H1 (cell line): ENCODE results near the gene SORD. TPM values are rescaled to one million over a fixed set of nuclear protein-coding genes. Genes with fewer than 3 reads are reported as not detected.
"Not testable (repeated sequence)": the region's sequence is repeated elsewhere in the genome, so short reads cannot be mapped to it uniquely, and the experiment has no call there.

ENCODE experiments used
- CTCF ChIA-PET: fragments of 300-600 bp; sonication (Branson Sonifier 250); formaldehyde crosslinking; loops from one replicate; lab custom pipeline; 2021; ENCODE audit not compliant: partially characterized antibody; lab: Charles Lee
- POLR2A ChIA-PET: fragments of 300-600 bp; sonication (Branson Sonifier 250); formaldehyde crosslinking; loops from one replicate; lab custom pipeline; 2021; ENCODE audit warnings: inconsistent platforms; ENCODE audit not compliant: partially characterized antibody; lab: Charles Lee
- DNase-seq, 2 experiments: peaks; one replicate each; pipeline versions ENCODE4 v3.0.0 to v3.0.0-alpha.2; 2010 to 2022; ENCODE audit warnings: low spot score in 2 of 2, low read depth in 1 of 2, mixed read lengths in 1 of 2
- FAIRE-seq: peaks from 2 replicates; lab custom pipeline; 2011; peaks lifted over from hg19 to GRCh38; lab: Jason Lieb, UNC
- H2AFZ ChIP-seq: 2 replicates; pipeline ENCODE4 v1.8.1; 2012; ENCODE audit warnings: low read length, inconsistent platforms
- H2AK5ac ChIP-seq: 2 replicates; pipeline ENCODE4 v1.6.1; 2013; ENCODE audit warnings: low read depth, low read length
- H2BK120ac ChIP-seq: replicated peaks from 2 replicates; pipeline ENCODE3; 2013; ENCODE audit warnings: low read depth, low read length, inconsistent platforms
- H2BK12ac ChIP-seq: 2 replicates; pipeline ENCODE4 v1.6.1; 2013; ENCODE audit warnings: low read depth, low read length
- H2BK15ac ChIP-seq: 2 replicates; pipeline ENCODE4 v1.6.1; 2013; ENCODE audit warnings: low read length
- H2BK20ac ChIP-seq: 2 replicates; pipeline ENCODE4 v1.6.1; 2013; ENCODE audit warnings: low read length
- H2BK5ac ChIP-seq: 2 replicates; pipeline ENCODE4 v1.6.1; 2013; ENCODE audit warnings: low read depth, low read length
- H3K14ac ChIP-seq: 2 replicates; pipeline ENCODE4 v1.6.1; 2013; ENCODE audit warnings: inconsistent platforms; ENCODE audit not compliant: insufficient read length
- H3K18ac ChIP-seq: 2 replicates; pipeline ENCODE4 v1.6.1; 2013; ENCODE audit warnings: low read length; ENCODE audit errors: extremely low read depth
- H3K23ac ChIP-seq: 2 replicates; pipeline ENCODE4 v1.6.1; 2013; ENCODE audit warnings: inconsistent platforms; ENCODE audit not compliant: insufficient read length
- H3K23me2 ChIP-seq: 2 replicates; pipeline ENCODE4 v1.6.1; 2013; ENCODE audit warnings: low read depth, low read length
- H3K27ac ChIP-seq: 2 replicates; pipeline ENCODE4 v1.6.1; 2011; ENCODE audit warnings: low read depth, low read length, inconsistent platforms
- H3K27me3 ChIP-seq, 4 experiments: replicated peaks in 1 of 4; 1 replicate in 1 of 4; 2 replicates in 3 of 4; pipeline versions ENCODE4 v1.6.1 to v1.8.1; 2011 to 2013; ENCODE audit warnings: low read length in 3 of 4, mild to moderate bottlenecking in 3 of 4, inconsistent platforms in 2 of 4, mixed read lengths in 2 of 4, moderate library complexity in 1 of 4; ENCODE audit not compliant: control insufficient read depth in 3 of 4, insufficient read depth in 3 of 4; ENCODE audit errors: extremely low read depth in 1 of 4
- H3K36me3 ChIP-seq, 4 experiments: 2 replicates each; pipeline versions ENCODE4 v1.6.1 to v1.8.1; 2011 to 2013; ENCODE audit warnings: mild to moderate bottlenecking in 4 of 4, low read length in 3 of 4, moderate library complexity in 2 of 4, control low read depth in 1 of 4, inconsistent platforms in 1 of 4; ENCODE audit not compliant: insufficient read depth in 4 of 4, control insufficient read depth in 2 of 4
- H3K4ac ChIP-seq: replicated peaks from 2 replicates; pipeline ENCODE3; 2013; ENCODE audit warnings: low read length, low read depth, mixed read lengths, inconsistent platforms; ENCODE audit not compliant: insufficient read length
- H3K4me1 ChIP-seq, 4 experiments: replicated peaks in 1 of 4; 1 replicate in 1 of 4; 2 replicates in 3 of 4; pipeline versions ENCODE4 v1.6.1 to v1.8.1; 2011 to 2013; ENCODE audit warnings: low read length in 3 of 4, inconsistent platforms in 2 of 4, mixed read lengths in 1 of 4; ENCODE audit not compliant: insufficient read depth in 4 of 4, control insufficient read depth in 3 of 4
- H3K4me2 ChIP-seq, 2 experiments: 2 replicates each; pipeline versions ENCODE4 v1.6.1 to v1.8.1; 2011 to 2013; ENCODE audit warnings: low read depth in 2 of 2, low read length in 2 of 2, control low read depth in 1 of 2, inconsistent platforms in 1 of 2, mild to moderate bottlenecking in 1 of 2; ENCODE audit not compliant: insufficient read depth in 1 of 2
- H3K4me3 ChIP-seq, 4 experiments: fragments of 200-600, 300-600 bp in 1 of 4; sonication (generic), shearing (Covaris generic), sonication (Bioruptor Twin) in 1 of 4; 2 replicates each; pipeline versions ENCODE4 v1.5.1 to v1.8.1; 2011 to 2016; ENCODE audit warnings: low read length in 4 of 4, low read depth in 3 of 4, control low read depth in 2 of 4, inconsistent platforms in 2 of 4, mild to moderate bottlenecking in 2 of 4, mixed read lengths in 1 of 4, moderate library complexity in 1 of 4; ENCODE audit not compliant: insufficient read depth in 2 of 4; ENCODE audit errors: extremely low read depth in 1 of 4
- H3K56ac ChIP-seq: replicated peaks from 2 replicates; pipeline ENCODE3; 2013; ENCODE audit warnings: low read depth, mild to moderate bottlenecking, mixed read lengths, low read length, inconsistent platforms; ENCODE audit not compliant: insufficient read length
- H3K79me1 ChIP-seq: 2 replicates; pipeline ENCODE4 v1.6.1; 2013; ENCODE audit warnings: low read depth, low read length, control low read depth
- H3K79me2 ChIP-seq, 2 experiments: 2 replicates each; pipeline versions ENCODE4 v1.6.1 to v1.8.1; 2012 to 2013; ENCODE audit warnings: low read length in 2 of 2, mild to moderate bottlenecking in 2 of 2, inconsistent platforms in 1 of 2; ENCODE audit not compliant: insufficient read depth in 2 of 2, control insufficient read depth in 1 of 2
- H3K9ac ChIP-seq, 4 experiments: replicated peaks in 1 of 4; 1 replicate in 1 of 4; 2 replicates in 3 of 4; pipeline versions ENCODE4 v1.6.1 to v1.8.1; 2011 to 2013; ENCODE audit warnings: low read depth in 3 of 4, low read length in 3 of 4, control low read depth in 2 of 4, mild to moderate bottlenecking in 2 of 4, moderate library complexity in 2 of 4, inconsistent platforms in 1 of 4; ENCODE audit errors: extremely low read depth in 1 of 4
- H3K9me3 ChIP-seq, 2 experiments: 2 replicates each; pipeline versions ENCODE4 v1.6.1 to v1.8.1; 2012 to 2013; ENCODE audit warnings: mild to moderate bottlenecking in 2 of 2, moderate library complexity in 2 of 2, control low read depth in 1 of 2, inconsistent platforms in 1 of 2, low read depth in 1 of 2, low read length in 1 of 2, mixed read lengths in 1 of 2; ENCODE audit not compliant: insufficient read depth in 2 of 2
- H4K20me1 ChIP-seq, 2 experiments: replicated peaks in 1 of 2; 2 replicates each; pipeline versions ENCODE3 to v1.8.1; 2011 to 2013; ENCODE audit warnings: inconsistent platforms in 2 of 2, low read length in 2 of 2, mild to moderate bottlenecking in 1 of 2; ENCODE audit not compliant: insufficient read depth in 2 of 2, control insufficient read depth in 1 of 2
- H4K5ac ChIP-seq: 2 replicates; pipeline ENCODE4 v1.6.1; 2013; ENCODE audit warnings: low read length, low read depth, mixed read lengths, inconsistent platforms; ENCODE audit not compliant: insufficient read length
- H4K8ac ChIP-seq: 2 replicates; pipeline ENCODE4 v1.8.0; 2013; ENCODE audit warnings: mild to moderate bottlenecking, moderate library complexity, low read length, inconsistent platforms; ENCODE audit not compliant: insufficient read depth; ENCODE audit errors: extremely low read depth
- H4K91ac ChIP-seq: replicated peaks from 2 replicates; pipeline ENCODE3; 2013; ENCODE audit warnings: low read length, mixed read lengths, inconsistent platforms; ENCODE audit not compliant: insufficient read length
- WGBS, 2 experiments: shearing (Covaris generic) in 1 of 2; methylation state at CpG; one replicate each; pipeline versions ENCODE4 v1.1.6 to v1.1.7; 2013 to 2015; ENCODE audit warnings: low lambda C conversion rate in 2 of 2, mixed read lengths in 2 of 2, inconsistent platforms in 1 of 2, low coverage in 1 of 2, missing lambda C conversion rate in 1 of 2; ENCODE audit not compliant: insufficient replicate concordance in 2 of 2, insufficient coverage in 1 of 2, insufficient read length in 1 of 2; ENCODE audit errors: extremely low coverage in 1 of 2, missing lambda C conversion rate in 1 of 2; 5-methylcytosine and 5-hydroxymethylcytosine counted together
- polyA plus RNA-seq, 7 experiments: library from polyadenylated mRNA; depleted of rRNA in 3 of 7; stranded (reverse) in 5 of 7; unstranded in 2 of 7; fragments of >200 nt in 5 of 7; fragments of 200-250 nt in 2 of 7; gene quantifications; 1 replicate in 5 of 7; 2 replicates in 1 of 7; 4 replicates in 1 of 7; pipeline versions ENCODE4 v1.2.1 to v1.2.3, GENCODE V29; 2011 to 2013; ENCODE audit warnings: missing spikeins in 2 of 7, mixed read lengths in 2 of 7
- total RNA-seq: library from RNA; stranded (reverse); fragmentation: NEBNext Ultra II Directional; extraction: Animal tissue kit (Norgen Biotek cat#: 25700); gene quantifications from 2 replicates; pipeline ENCODE4 v1.2.1, GENCODE V29; 2021

Gene SORD
- total and polyA plus RNA-seq, 2 of the 8 experiments (the other 6 are each of a cell fraction or from before 2014, with no cell fraction given), result 52.6 to 75.8 TPM

GRCh38 chr15:45041538-45041937 lies 18.5 kb downstream of the SORD start:
- H3K79me1 ChIP-seq, H3K9me3 ChIP-seq, CTCF ChIA-PET, H2BK15ac ChIP-seq, H3K79me2 ChIP-seq, H2BK120ac ChIP-seq, H3K27me3 ChIP-seq, H2BK12ac ChIP-seq, H3K18ac ChIP-seq, H4K20me1 ChIP-seq, H3K4me1 ChIP-seq, H3K23me2 ChIP-seq, H3K56ac ChIP-seq, H3K9ac ChIP-seq, H4K91ac ChIP-seq, H4K8ac ChIP-seq, H3K27ac ChIP-seq, H2AK5ac ChIP-seq, H3K36me3 ChIP-seq, DNase-seq, H3K4me3 ChIP-seq, H3K4ac ChIP-seq, H2BK20ac ChIP-seq, H2BK5ac ChIP-seq, H3K23ac ChIP-seq, H4K5ac ChIP-seq, H2AFZ ChIP-seq, H3K14ac ChIP-seq, FAIRE-seq, H3K4me2 ChIP-seq: not testable (repeated sequence)
- POLR2A ChIA-PET, result interaction anchor here (0.7 kb wide), 1 partner anchor 18 kb away, joined by 3 read pairs; no protein-coding TSS in a partner anchor
- 91% methylated on average over 5 of the region's 5 CpGs; no CpG with 5 or more reads in 1 of the 2 experiments for WGBS, 2 experiments

- H4K20me1 ChIP-seq, H3K27ac ChIP-seq, H2BK15ac ChIP-seq, POLR2A ChIA-PET, H3K23me2 ChIP-seq, H3K14ac ChIP-seq, H3K4me2 ChIP-seq, H3K79me2 ChIP-seq, H3K56ac ChIP-seq, DNase-seq, H3K4me1 ChIP-seq, H2BK120ac ChIP-seq, H3K9me3 ChIP-seq, H3K36me3 ChIP-seq, H2BK12ac ChIP-seq, H3K9ac ChIP-seq, H3K23ac ChIP-seq, H4K5ac ChIP-seq, H4K8ac ChIP-seq, H3K4me3 ChIP-seq, H2AK5ac ChIP-seq, H2AFZ ChIP-seq, H2BK20ac ChIP-seq, H3K27me3 ChIP-seq, FAIRE-seq, H3K79me1 ChIP-seq, H4K91ac ChIP-seq, H3K4ac ChIP-seq, H2BK5ac ChIP-seq, H3K18ac ChIP-seq: not testable (repeated sequence)
- WGBS, 2 experiments, result 90% methylated on average over 2 of the region's 2 CpGs; no CpG with 5 or more reads in 1 of the 2 experiments
- CTCF ChIA-PET, result interaction anchor here (0.6 kb wide), 1 partner anchor 1041 kb away, joined by 4 read pairs; no protein-coding TSS in a partner anchor
These were observed 19.9 kb downstream of the SORD start for GRCh38 chr15:45042859-45043258.
